ENCODE results near the gene NPC1.

GRCh38 chr18:23521271-23521670, 65.0 kb downstream of the NPC1 start:
- TF ChIP-seq REST (IDR thresholded peaks at IDR 0.05; ENCODE audit: insufficient read depth in 1 of 2, low read depth in 2 of 2, low read length in 2 of 2) (no peak), POLR2AphosphoS5 (IDR thresholded peaks at IDR 0.05; ENCODE audit: low read depth, low read length) (no peak), TAF1 (IDR thresholded peaks at IDR 0.05; ENCODE audit: borderline replicate concordance, insufficient read depth, low read length) (no peak)

Data from PFSK-1 (cell line).